ENCODE measurements around the gene SMIM14. TPM values are rescaled to one million over a fixed set of nuclear protein-coding genes. Genes with fewer than 3 reads are reported as not detected.
"Not testable (repeated sequence)": the region's sequence is repeated elsewhere in the genome, so short reads cannot be mapped to it uniquely, and the experiment has no call there.

SMIM14 gene
- total RNA-seq, 1 donor from 2014 or later, result 23.8 TPM

DNA sequence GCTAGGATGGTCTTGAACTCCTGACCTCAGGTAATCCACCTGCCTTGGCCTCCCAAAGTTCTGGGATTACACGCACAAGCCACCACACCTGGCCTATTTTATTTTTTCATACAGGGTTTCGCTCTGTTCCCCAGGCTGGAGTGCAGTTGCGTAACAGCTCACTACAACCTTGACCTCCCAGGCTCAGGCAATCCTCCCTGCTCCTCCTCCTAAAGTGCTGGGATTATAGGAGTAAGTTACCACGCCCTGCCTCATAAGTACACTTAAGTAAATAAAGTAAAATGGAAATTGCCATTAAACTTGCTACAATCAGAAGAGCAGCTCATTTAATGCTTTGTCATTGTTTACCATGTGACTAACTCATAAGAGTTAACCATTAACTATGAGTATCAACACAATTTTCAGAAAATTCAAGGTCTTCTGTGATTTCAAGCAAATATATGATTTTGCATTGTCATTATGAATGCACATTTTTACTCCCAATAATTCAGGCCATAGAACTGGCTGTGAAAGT, 123.7 kb downstream of the SMIM14 start:
- Histone ChIP-seq H3K36me3 (peaks cover 0 to 28% of the 10 kb centered on the region in 2 donors), H3K27ac (no peak overlapping the region), H3K27me3 (no peaks in the 10 kb centered on the region), H3K4me3 (no peak overlapping the region), H3K4me1 (peaks cover 11% of the 10 kb centered on the region), H3K9me3 (no peaks in the 10 kb centered on the region)
- no peak for DNase-seq (ENCODE audit: extremely low spot score in 2 of 2)
- intact Hi-C loops (cut with DNase I), result no loop called here
- TF ChIP-seq POLR2A (IDR thresholded peaks at IDR 0.05) (no peak), POLR2AphosphoS5 (IDR thresholded peaks at IDR 0.05; ENCODE audit: insufficient read depth in 1 of 2, low read depth in 1 of 2) (peak in 1 of 2 donors; percentile 82)
- TF ChIP-seq, protein P1, sequence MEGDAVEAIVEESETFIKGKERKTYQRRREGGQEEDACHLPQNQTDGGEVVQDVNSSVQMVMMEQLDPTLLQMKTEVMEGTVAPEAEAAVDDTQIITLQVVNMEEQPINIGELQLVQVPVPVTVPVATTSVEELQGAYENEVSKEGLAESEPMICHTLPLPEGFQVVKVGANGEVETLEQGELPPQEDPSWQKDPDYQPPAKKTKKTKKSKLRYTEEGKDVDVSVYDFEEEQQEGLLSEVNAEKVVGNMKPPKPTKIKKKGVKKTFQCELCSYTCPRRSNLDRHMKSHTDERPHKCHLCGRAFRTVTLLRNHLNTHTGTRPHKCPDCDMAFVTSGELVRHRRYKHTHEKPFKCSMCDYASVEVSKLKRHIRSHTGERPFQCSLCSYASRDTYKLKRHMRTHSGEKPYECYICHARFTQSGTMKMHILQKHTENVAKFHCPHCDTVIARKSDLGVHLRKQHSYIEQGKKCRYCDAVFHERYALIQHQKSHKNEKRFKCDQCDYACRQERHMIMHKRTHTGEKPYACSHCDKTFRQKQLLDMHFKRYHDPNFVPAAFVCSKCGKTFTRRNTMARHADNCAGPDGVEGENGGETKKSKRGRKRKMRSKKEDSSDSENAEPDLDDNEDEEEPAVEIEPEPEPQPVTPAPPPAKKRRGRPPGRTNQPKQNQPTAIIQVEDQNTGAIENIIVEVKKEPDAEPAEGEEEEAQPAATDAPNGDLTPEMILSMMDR (IDR thresholded peaks at IDR 0.05), result no peak

DNA sequence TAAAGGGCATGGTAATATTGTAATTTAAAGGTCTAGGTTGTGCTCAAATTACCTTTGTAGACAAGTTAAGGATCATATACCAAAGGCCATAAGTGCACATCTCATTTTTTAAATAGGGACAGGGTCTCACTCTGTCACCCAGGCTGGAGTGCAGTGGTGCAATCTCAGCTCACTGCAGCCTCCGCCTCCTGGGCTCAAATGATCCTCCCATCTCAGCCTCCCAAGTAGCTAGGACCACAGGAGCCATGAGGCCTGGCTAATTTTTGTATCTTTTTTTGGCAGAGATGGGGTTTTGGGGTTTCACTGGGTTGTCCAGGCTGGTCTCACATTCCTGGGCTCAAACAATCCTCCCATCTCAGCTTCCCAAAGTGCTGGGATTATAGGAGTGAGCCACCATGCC, 124.4 kb downstream of the SMIM14 start:
- H3K27me3 ChIP-seq; H3K9me3 ChIP-seq; intact Hi-C loops (cut with DNase I); H3K4me3 ChIP-seq; DNase-seq (ENCODE audit: extremely low spot score in 2 of 2): not testable (repeated sequence)
- peak overlapping the region; percentile 34 for H3K27ac ChIP-seq
- H3K4me1 ChIP-seq, result peaks cover 11% of the 10 kb centered on the region
- peaks cover 0 to 28% of the 10 kb centered on the region in 2 donors for H3K36me3 ChIP-seq

DNA sequence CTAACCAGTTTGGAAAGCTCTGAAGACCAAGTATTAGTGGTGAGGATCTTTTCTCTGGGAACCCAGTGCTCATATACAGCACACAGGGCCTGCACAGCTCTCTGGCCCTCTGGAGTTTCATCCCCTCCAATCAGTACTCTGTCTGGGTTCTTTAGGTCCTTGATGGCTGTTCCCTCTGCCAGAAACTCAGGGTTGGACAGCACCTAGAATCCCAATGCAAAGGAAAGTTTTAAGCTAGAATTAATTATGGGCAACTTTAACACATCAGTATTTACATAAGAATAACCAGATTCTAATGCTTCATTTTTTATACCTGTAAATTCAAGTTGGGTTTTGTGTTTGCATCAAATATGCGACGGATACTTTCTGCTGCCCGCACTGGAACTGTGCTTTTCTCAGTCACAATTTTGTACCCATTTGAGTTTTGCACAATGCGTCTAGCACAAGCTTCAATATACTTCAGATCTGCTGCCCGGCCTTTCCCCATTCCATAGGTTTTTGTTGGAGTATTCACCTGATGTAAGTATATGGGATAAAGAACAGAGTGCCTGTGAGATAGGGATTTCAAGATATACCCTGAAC, 128.2 kb downstream of the SMIM14 start:
- Histone ChIP-seq H3K36me3 (peaks cover 4 to 47% of the 10 kb centered on the region in 2 donors), H3K9me3 (no peaks in the 10 kb centered on the region), H3K4me3 (no peak overlapping the region), H3K27ac (no peak overlapping the region), H3K27me3 (no peaks in the 10 kb centered on the region), H3K4me1 (peaks cover 11% of the 10 kb centered on the region)
- TF ChIP-seq POLR2A (IDR thresholded peaks at IDR 0.05), result no peak
- no peak for TF ChIP-seq POLR2AphosphoS5 (IDR thresholded peaks at IDR 0.05; ENCODE audit: insufficient read depth in 1 of 2, low read depth in 1 of 2)
- DNase-seq (ENCODE audit: extremely low spot score in 2 of 2), result no peak
- intact Hi-C loops (cut with DNase I), result no loop called here

DNA sequence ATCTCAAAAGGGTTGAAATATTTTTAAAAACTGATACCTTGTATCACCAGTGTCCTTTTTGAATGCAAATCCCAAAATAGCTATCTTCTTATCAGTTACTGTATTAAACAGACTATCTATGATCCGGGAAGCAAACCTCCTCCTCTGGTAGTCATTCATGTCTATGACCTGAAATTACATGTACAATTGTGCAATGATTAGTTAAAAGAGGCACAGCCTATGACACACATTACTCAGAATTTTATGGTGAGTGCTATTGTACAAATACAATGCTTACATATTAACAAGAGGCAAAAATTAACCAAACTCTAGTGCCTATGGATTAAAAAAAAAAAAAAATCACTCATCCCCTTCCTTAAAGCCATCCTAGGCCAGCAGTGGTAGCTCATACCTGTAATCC, 133.1 kb downstream of the SMIM14 start:
- intact Hi-C loops (cut with DNase I), result no loop called here

DNA sequence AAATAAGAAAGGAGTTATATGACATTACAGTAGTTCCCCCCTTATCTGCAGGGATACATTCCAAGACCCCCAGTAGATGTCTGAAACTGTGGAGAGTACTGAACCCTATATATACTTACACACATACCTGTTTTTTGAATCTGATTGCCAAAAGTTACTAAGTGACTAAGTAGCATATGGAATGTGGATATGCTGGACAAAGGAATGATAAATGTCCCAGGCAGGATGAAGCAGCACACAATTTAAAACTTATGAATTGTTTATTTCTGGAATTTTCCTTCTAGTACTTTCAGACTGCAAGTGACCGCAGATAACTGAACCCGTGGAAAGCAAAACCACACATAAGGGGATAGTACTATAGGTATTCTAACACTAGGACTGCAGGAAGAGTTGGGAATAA, 134.1 kb downstream of the SMIM14 start:
- no peak for DNase-seq (ENCODE audit: extremely low spot score in 2 of 2)
- H3K9me3 ChIP-seq, result no peaks in the 10 kb centered on the region
- H3K27me3 ChIP-seq, result no peaks in the 10 kb centered on the region
- intact Hi-C loops (cut with DNase I), result no loop called here
- no peak overlapping the region for H3K4me3 ChIP-seq
- no peak overlapping the region for H3K27ac ChIP-seq
- no peaks in the 10 kb centered on the region for H3K4me1 ChIP-seq
- TF ChIP-seq POLR2A (IDR thresholded peaks at IDR 0.05), result no peak
- H3K36me3 ChIP-seq, result peaks cover 7 to 70% of the 10 kb centered on the region in 2 donors

More for the DNA sequence above, 133.1 kb downstream of the SMIM14 start:
- H3K27ac ChIP-seq, result no peak overlapping the region
- no peaks in the 10 kb centered on the region for H3K9me3 ChIP-seq
- no peak overlapping the region for H3K4me3 ChIP-seq
- no peaks in the 10 kb centered on the region for H3K4me1 ChIP-seq
- no peak for DNase-seq (ENCODE audit: extremely low spot score in 2 of 2)
- peak in 1 of 2 donors; percentile 13 for TF ChIP-seq POLR2AphosphoS5 (IDR thresholded peaks at IDR 0.05; ENCODE audit: insufficient read depth in 1 of 2, low read depth in 1 of 2)
- TF ChIP-seq, protein P1 (IDR thresholded peaks at IDR 0.05), result no peak
- peaks cover 7 to 80% of the 10 kb centered on the region in 2 donors for H3K36me3 ChIP-seq
- no peaks in the 10 kb centered on the region for H3K27me3 ChIP-seq

DNA sequence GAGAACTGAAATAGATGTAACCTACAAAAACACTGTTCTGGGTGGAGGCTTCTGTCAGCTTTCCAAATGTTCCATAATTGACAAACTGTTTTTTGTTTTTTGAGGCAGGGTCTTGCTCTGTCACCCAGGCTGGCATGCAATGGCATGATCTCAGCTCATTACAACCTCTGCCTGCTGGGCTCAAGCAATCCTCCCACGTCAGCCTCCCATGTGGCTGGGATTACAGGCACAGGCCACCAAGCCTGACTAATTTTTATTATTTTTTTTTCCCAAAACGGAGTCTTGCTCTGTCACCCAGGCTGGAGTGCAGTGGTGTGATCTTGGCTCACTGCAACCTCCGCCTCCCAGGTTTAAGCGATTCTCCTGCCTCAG, 136.0 kb downstream of the SMIM14 start:
- not testable (repeated sequence) for H3K4me3 ChIP-seq

DNA sequence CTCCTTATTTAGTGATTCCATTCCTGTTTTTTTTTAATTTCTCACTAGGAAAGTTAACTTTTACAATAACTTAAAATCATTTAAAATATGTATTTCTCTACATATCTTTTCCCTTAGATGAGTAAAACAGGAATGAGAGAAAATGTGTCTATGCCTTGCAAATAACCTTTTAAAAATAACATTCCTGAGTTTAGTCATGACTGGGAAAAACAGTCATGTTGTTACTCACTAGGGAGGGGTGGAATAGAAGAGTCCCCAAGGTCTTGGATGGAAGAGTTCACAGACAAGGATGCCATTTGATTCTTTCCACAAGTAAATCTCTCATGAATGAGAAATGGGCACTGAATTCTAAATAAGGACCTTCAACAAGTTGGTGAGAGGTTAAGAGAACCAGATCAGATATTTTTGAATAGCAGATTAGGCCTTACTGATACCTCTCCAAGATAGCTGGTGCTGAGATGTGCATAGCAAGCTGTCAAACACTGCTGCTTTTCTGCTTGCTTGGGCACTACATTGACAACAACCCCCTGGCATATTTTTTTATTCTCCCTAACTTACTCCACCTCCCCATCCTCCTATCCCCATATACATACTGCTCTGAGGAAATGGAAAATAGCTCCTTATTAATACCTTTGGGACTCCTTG, 136.5 kb downstream of the SMIM14 start:
- Histone ChIP-seq H3K4me3 (no peak overlapping the region), H3K27me3 (no peaks in the 10 kb centered on the region), H3K36me3 (peaks cover 4 to 49% of the 10 kb centered on the region in 2 donors), H3K4me1 (no peaks in the 10 kb centered on the region), H3K27ac (no peak overlapping the region), H3K9me3 (no peaks in the 10 kb centered on the region)
- no peak for DNase-seq (ENCODE audit: extremely low spot score in 2 of 2)
- TF ChIP-seq POLR2A (IDR thresholded peaks at IDR 0.05) (no peak), POLR2AphosphoS5 (IDR thresholded peaks at IDR 0.05; ENCODE audit: insufficient read depth in 1 of 2, low read depth in 1 of 2) (no peak)
- TF ChIP-seq, protein P1 (IDR thresholded peaks at IDR 0.05), result no peak
- intact Hi-C loops (cut with DNase I), result no loop called here

More for the DNA sequence above, 136.0 kb downstream of the SMIM14 start:
- H3K9me3 ChIP-seq; H3K27ac ChIP-seq; DNase-seq (ENCODE audit: extremely low spot score in 2 of 2); H3K27me3 ChIP-seq; intact Hi-C loops (cut with DNase I); H3K4me1 ChIP-seq: not testable (repeated sequence)
- H3K36me3 ChIP-seq, result peaks cover 4 to 54% of the 10 kb centered on the region in 2 donors
